SK-N-MC (cell line): ENCODE results near the gene TTC17.
"Not testable (repeated sequence)": the region's sequence is repeated elsewhere in the genome, so short reads cannot be mapped to it uniquely, and the experiment has no call there.

Experiments used
- DNase-seq: peaks from one replicate; pipeline ENCODE4 v3.0.0-alpha.2; 2011; ENCODE audit warnings: low read depth, low spot score
- H3K27ac ChIP-seq: fragments of 200-600 bp; sonication (generic); 2 replicates; pipeline ENCODE4 v1.5.1; 2016; ENCODE audit warnings: mixed run types
- H3K36me3 ChIP-seq: fragments of 200-600 bp; sonication (generic); 2 replicates; pipeline ENCODE4 v1.6.1; 2017; ENCODE audit warnings: antibody characterized with exemption, low read length, mixed read lengths; ENCODE audit not compliant: insufficient read depth
- H3K4me3 ChIP-seq: fragments of 200-600 bp; sonication (generic); 2 replicates; pipeline ENCODE4 v1.5.1; 2016
- H3K9ac ChIP-seq: fragments of 200-600 bp; sonication (generic); 2 replicates; pipeline ENCODE4 v1.8.0; 2017; ENCODE audit warnings: mixed run types, mixed read lengths; ENCODE audit not compliant: insufficient read length
- H3K9me3 ChIP-seq: fragments of 200-600 bp; sonication (generic); 2 replicates; pipeline ENCODE4 v1.6.1; 2017; ENCODE audit warnings: low read depth, mild to moderate bottlenecking, antibody characterized with exemption, low read length, moderate library complexity, mixed read lengths
- EZH2 ChIP-seq: fragments of 200-600 bp; sonication (generic); IDR thresholded peaks from one replicate; pipeline ENCODE4 v1.6.1; 2017; ENCODE audit warnings: antibody characterized with exemption
- FOXP2 ChIP-seq: optimal IDR thresholded peaks from 2 replicates; pipeline ENCODE3; 2011; ENCODE audit warnings: mild to moderate bottlenecking, moderate library complexity; ENCODE audit not compliant: insufficient read depth; ENCODE audit errors: extremely low read length, control extremely low read depth
- POLR2AphosphoS5 ChIP-seq: IDR thresholded peaks from 2 replicates; pipeline ENCODE4 v1.6.1; 2012; ENCODE audit warnings: mild to moderate bottlenecking, low read depth, low read length, borderline replicate concordance

Gene TTC17

DNA sequence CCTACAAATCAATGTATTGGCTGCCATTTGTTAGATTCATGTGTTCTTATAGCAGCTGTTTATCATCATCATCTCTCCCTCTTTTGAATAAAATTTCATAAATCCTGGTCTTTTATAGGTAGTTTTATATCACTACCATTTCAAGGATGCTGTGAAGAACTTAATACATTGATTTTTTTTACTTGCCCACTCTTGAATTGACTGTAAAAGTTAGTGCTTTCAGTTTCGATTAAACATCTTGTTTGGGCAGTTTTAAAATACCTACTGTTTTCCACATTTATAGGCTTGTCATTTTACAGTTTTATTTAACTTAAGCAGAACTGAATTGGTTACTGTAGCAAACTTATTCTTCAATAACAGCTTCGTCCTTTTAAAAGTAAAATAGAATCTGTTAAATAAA is 59.5 kb downstream of the TTC17 start:
- no peak overlapping the region for H3K9ac ChIP-seq
- no peak for DNase-seq
- H3K36me3 ChIP-seq, result peaks cover 25% of the 10 kb centered on the region
- H3K4me3 ChIP-seq, result no peak overlapping the region
- H3K9me3 ChIP-seq, result no peaks in the 10 kb centered on the region
- TF ChIP-seq FOXP2 (no peak), POLR2AphosphoS5 (no peak), EZH2 (no peak)
- H3K27ac ChIP-seq, result no peak overlapping the region

DNA sequence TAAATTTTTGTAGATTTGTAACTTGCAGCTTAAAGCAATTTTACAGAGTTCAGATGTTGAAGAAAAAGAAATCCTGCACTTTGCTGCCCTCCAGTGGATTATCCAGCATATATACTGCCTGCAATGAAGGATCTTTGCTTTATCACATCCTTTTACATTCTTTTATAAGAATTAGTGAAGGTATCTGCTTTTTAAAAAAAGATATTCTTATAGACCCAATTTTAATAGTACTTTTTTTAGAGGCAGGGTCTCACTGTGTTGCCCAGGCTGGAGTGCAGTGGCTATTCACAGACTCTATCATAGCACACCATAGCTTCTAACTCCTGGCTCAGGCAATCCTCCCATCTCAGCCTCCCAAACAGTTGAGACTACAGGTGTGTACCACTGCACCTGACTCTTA is 60.7 kb downstream of the TTC17 start:
- Histone ChIP-seq H3K9ac (no peak overlapping the region), H3K4me3 (no peak overlapping the region)
- TF ChIP-seq FOXP2 (no peak), POLR2AphosphoS5 (no peak), EZH2 (no peak)

DNA sequence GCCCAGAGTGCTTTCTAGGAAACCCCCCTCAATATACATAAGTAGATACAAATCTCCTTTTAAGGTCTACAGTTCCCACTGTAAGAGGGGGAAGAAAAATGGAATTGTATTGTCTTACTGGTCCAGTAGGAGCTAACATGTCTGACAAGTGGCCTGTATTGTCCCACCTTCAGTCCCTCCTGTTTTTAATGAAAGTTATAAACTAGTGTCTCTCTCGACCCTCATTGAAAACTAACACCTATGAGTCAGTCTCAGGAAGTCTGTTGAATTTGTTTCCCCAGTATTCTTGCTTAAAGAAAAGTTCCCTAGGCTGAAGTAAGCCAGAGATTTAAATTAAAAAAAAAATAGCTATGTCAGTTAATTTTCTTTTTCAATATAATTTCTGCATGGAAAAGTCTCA is 69.3 kb downstream of the TTC17 start:
- H3K9ac ChIP-seq, result no peak overlapping the region
- H3K36me3 ChIP-seq, result peaks cover 4% of the 10 kb centered on the region; the same call in 1 of the 2 replicates
- H3K9me3 ChIP-seq, result no peaks in the 10 kb centered on the region
- TF ChIP-seq POLR2AphosphoS5, result no peak
- TF ChIP-seq EZH2, result no peak
- no peak for TF ChIP-seq FOXP2
- H3K4me3 ChIP-seq, result no peak overlapping the region
- H3K27ac ChIP-seq, result no peak overlapping the region
- DNase-seq, result no peak

More for the DNA sequence above, 60.7 kb downstream of the TTC17 start:
- Histone ChIP-seq H3K36me3 (peaks cover 21% of the 10 kb centered on the region), H3K27ac (no peak overlapping the region), H3K9me3 (no peaks in the 10 kb centered on the region)
- peak; percentile 37 for DNase-seq

DNA sequence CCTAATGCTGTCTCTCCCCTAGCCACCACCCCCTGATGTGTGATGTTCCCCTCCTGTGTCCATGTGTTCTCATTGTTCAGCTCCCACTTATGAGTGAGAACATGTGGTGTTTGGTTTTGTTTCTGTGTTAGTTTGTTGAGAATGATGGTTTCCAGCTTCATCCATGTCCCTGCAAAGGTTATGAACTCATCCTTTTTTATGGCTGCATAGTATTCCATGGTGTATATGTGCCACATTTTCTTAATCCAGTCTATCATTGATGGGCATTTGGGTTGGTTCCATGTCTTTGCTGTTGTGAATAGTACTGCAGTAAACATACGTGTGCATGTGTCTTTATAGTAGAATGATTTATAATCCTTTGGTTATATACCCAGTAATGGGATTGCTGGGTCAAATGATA is 72.2 kb downstream of the TTC17 start:
- H3K36me3 ChIP-seq, H3K9me3 ChIP-seq, DNase-seq, H3K4me3 ChIP-seq, H3K27ac ChIP-seq, H3K9ac ChIP-seq: not testable (repeated sequence)

- H3K9ac ChIP-seq, result no peak overlapping the region
- H3K9me3 ChIP-seq, result no peaks in the 10 kb centered on the region
- no peak overlapping the region for H3K27ac ChIP-seq
- DNase-seq, result no peak
- TF ChIP-seq FOXP2, result no peak
- TF ChIP-seq POLR2AphosphoS5, result no peak
- no peak for TF ChIP-seq EZH2
- no peak overlapping the region for H3K4me3 ChIP-seq
- H3K36me3 ChIP-seq, result peaks cover 16% of the 10 kb centered on the region
These were observed 76.2 kb downstream of the TTC17 start for GRCh38 chr11:43434893-43435292.

DNA sequence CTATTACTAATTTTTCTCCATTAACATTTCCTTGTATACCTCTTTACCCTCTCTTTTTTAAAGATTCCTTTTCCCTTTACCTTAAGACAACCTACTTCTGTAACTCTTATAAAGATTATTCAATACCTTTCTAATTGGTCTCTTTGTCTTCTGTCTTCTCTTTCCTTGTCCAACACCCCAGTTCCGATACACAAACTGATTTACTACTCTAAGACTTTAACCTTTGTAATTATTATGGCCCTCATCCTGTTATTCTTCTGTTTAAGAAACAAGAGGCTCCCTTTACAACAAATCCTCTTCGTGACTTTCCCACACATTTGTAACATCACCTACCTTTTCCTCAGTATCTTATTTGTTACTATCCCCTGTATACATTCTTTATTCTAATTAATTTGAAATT is 81.8 kb downstream of the TTC17 start:
- Histone ChIP-seq H3K36me3 (peaks cover 53% of the 10 kb centered on the region), H3K4me3 (no peak overlapping the region), H3K27ac (no peak overlapping the region), H3K9me3 (no peaks in the 10 kb centered on the region), H3K9ac (no peak overlapping the region)
- TF ChIP-seq FOXP2, result no peak
- no peak for TF ChIP-seq POLR2AphosphoS5
- no peak for DNase-seq

GRCh38 chr11:43443811-43444210 is 85.1 kb downstream of the TTC17 start:
- Histone ChIP-seq H3K27ac (no peak overlapping the region), H3K9me3 (no peaks in the 10 kb centered on the region), H3K36me3 (peaks cover 79% of the 10 kb centered on the region), H3K4me3 (no peak overlapping the region), H3K9ac (no peak overlapping the region)
- no peak for TF ChIP-seq EZH2
- TF ChIP-seq POLR2AphosphoS5, result no peak
- TF ChIP-seq FOXP2, result no peak
- DNase-seq, result no peak

GRCh38 chr11:43447151-43447550 is 88.4 kb downstream of the TTC17 start:
- Histone ChIP-seq H3K27ac (no peak overlapping the region), H3K9me3 (no peaks in the 10 kb centered on the region), H3K9ac (no peak overlapping the region), H3K36me3 (peaks cover 89% of the 10 kb centered on the region), H3K4me3 (no peak overlapping the region)
- no peak for DNase-seq
- TF ChIP-seq FOXP2 (no peak), POLR2AphosphoS5 (no peak), EZH2 (no peak)

- Histone ChIP-seq H3K4me3 (no peak overlapping the region), H3K36me3 (peaks cover 77% of the 10 kb centered on the region), H3K9ac (no peak overlapping the region), H3K27ac (no peak overlapping the region), H3K9me3 (no peaks in the 10 kb centered on the region)
- no peak for DNase-seq
- TF ChIP-seq FOXP2, result no peak
- TF ChIP-seq POLR2AphosphoS5, result no peak
- TF ChIP-seq EZH2, result no peak
These were observed 99.8 kb downstream of the TTC17 start for GRCh38 chr11:43458486-43458885.
